Mucosa of rectum (tissue), 2 donors: ENCODE measurements around the gene CFAP99.

ENCODE experiments used
- H3K27ac ChIP-seq, 2 donors: one replicate each; pipeline ENCODE4 v1.7.0; 2013; ENCODE audit warnings: inconsistent platforms in 2 of 2, low read depth in 2 of 2, low read length in 2 of 2
- H3K27me3 ChIP-seq, 2 donors: one replicate each; pipeline ENCODE4 v1.7.0; 2013; ENCODE audit warnings: low read length in 2 of 2; ENCODE audit not compliant: control insufficient read depth in 2 of 2, insufficient read depth in 2 of 2
- H3K36me3 ChIP-seq, 2 donors: one replicate each; pipeline ENCODE4 v1.7.0; 2013; ENCODE audit warnings: low read length in 2 of 2; ENCODE audit not compliant: control insufficient read depth in 2 of 2, insufficient read depth in 2 of 2
- H3K4me1 ChIP-seq, 2 donors: one replicate each; pipeline ENCODE4 v1.7.0; 2013; ENCODE audit warnings: low read length in 2 of 2, mild to moderate bottlenecking in 1 of 2; ENCODE audit not compliant: control insufficient read depth in 2 of 2, insufficient read depth in 2 of 2
- H3K4me3 ChIP-seq, 2 donors: one replicate each; pipeline ENCODE4 v1.7.0; 2013; ENCODE audit warnings: low read length in 2 of 2
- H3K9ac ChIP-seq, 2 donors: one replicate each; pipeline ENCODE4 v1.7.0; 2013; ENCODE audit warnings: low read length in 2 of 2, low read depth in 1 of 2, mild to moderate bottlenecking in 1 of 2
- H3K9me3 ChIP-seq, 2 donors: one replicate each; pipeline ENCODE4 v1.7.0; 2013; ENCODE audit warnings: low read length in 2 of 2; ENCODE audit not compliant: control insufficient read depth in 2 of 2
- donor health status: healthy.
- donor health status: Normal muscosa, but diverticular disease.

CFAP99 gene

GRCh38 chr4:2408976-2409375 is 9.8 kb upstream of the CFAP99 start:
- H3K9me3 ChIP-seq: no peaks in the 10 kb centered on the region
- no peak overlapping the region for H3K27ac ChIP-seq
- peaks cover 25% of the 10 kb centered on the region in 2 donors for H3K4me1 ChIP-seq
- H3K36me3 ChIP-seq: no peaks in the 10 kb centered on the region
- H3K9ac ChIP-seq: no peak overlapping the region
- H3K27me3 ChIP-seq: no peaks in the 10 kb centered on the region
- no peak overlapping the region for H3K4me3 ChIP-seq

DNA sequence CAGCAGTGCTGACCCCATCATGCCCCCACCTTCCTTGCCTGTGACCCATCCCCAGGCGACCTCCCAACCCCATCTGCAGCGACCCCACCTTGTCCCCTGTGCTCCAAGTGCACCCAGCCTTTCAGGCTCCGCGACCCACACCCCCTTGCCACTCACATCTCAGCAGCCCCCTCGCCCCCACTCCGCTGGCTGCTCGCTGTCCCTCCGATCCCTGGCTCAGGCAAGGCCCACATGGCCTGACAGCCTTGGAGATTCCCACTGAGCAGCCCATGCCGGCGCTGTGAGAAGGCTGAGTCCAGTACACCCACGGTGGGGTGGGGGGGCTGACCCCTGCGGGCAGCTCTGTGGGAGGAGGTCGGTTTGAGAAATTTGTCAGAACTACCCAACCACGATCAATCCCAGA is 9.4 kb upstream of the CFAP99 start:
- Histone ChIP-seq H3K36me3 (no peaks in the 10 kb centered on the region), H3K27me3 (no peaks in the 10 kb centered on the region), H3K9me3 (no peaks in the 10 kb centered on the region), H3K4me3 (no peak overlapping the region), H3K27ac (no peak overlapping the region), H3K9ac (no peak overlapping the region), H3K4me1 (peaks cover 25 to 29% of the 10 kb centered on the region in 2 donors)

DNA sequence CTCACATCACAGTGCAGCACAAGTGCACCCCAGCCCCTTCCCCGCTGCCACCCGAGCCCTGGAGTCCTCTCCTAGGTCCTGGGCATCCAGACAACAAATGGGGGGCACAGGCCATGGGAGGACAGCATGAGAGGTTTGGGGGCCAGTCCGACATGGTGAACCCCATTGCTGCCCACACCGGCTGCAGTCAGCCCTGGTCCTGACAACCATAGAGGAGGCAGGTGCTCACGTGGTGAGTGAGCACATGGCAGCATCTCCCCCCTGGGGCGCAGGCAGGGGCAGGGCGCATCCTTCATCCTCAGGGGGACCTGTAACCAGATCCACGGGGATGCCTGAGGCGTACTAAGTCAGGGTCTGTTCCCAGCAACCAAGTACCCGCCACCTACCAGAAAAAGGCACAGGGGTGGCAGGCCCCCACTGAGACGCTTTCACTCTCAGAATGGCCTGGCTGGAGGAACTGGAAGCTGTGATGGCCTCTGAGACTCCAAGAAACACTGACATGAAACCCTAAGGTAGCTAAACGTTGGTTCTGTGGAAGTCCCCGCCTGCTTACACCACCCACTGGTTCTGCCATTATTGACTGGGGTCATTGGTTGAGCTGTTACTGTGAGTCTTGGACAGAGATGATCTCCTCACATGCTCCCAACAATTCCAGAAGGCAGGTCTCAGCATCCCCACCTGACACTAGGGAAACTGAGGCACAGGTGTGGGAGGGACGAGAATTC is 6.8 kb upstream of the CFAP99 start:
- Histone ChIP-seq H3K4me3 (peak overlapping the region; percentile 64 to 71), H3K9me3 (no peaks in the 10 kb centered on the region), H3K27ac (peak overlapping the region; percentile 96 to 97), H3K27me3 (peaks cover 0 to 13% of the 10 kb centered on the region in 2 donors), H3K36me3 (no peaks in the 10 kb centered on the region), H3K4me1 (peaks cover 32 to 40% of the 10 kb centered on the region in 2 donors), H3K9ac (peak overlapping the region; percentile 74 to 77)

DNA sequence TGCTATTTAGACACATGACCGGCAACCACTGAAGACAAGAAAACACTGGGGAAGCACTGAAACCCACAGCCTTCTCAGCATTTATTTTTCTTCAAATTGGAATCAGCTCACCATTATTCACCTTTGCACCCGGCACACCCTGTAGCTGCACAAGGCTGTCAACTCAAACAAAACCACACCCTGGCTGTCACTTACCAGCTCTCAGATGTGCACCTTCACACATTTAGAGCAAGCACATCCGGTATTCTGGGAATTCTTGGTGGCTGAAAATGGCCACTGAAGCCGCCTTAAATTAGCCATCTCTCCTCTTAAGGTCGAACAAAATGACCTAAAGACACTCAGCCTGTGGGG is 6.2 kb upstream of the CFAP99 start:
- peak overlapping the region; percentile 96 to 97 for H3K27ac ChIP-seq
- H3K4me3 ChIP-seq: peak overlapping the region; percentile 64 to 71

DNA sequence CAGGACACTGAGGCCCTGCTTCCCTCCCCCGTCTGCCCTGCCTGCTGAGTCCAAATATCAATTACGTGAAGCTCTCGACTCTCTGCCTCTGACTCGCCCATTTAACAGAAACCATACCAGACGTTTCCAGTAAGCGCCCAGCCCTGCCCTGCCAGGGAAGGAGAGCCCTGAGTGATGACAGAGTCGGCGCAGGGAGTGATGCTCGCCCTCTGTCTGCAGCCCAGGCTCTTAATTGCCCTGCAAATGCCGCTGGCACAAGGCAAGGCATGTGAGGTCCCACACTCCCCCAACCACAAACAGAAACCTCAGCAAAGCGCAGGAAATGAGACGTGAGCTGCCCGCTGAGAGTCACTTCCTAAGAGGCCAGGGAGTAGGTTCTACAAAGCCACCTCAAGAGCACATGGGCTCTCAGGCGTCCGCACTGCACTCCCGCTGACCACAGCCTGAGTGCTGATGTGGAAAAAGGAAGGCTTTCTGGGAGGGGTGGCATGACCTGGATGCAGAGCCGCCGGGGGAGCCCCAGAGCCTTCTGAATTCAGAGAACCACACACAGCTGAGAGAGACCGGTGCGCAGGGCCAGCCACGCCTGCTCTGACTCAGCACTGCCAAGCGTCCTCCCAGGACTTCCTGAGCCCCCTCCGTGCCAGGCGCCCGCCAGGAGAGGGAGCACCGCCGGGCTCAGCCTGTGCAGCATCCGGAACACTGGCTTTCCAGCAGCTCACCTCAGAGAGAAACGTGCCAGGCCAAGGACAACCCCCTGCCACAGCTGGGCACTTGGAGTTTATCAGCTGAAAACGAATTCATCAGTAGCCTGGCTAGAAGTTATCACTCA is 5.7 kb upstream of the CFAP99 start:
- Histone ChIP-seq H3K9me3 (no peaks in the 10 kb centered on the region), H3K4me3 (peak overlapping the region; percentile 56 to 71), H3K27me3 (peaks cover 0 to 13% of the 10 kb centered on the region in 2 donors), H3K4me1 (peaks cover 42 to 47% of the 10 kb centered on the region in 2 donors), H3K9ac (peak overlapping the region; percentile 74 to 77), H3K27ac (peak overlapping the region; percentile 96 to 97), H3K36me3 (no peaks in the 10 kb centered on the region)

More for the DNA sequence above, 6.2 kb upstream of the CFAP99 start:
- peaks cover 0 to 13% of the 10 kb centered on the region in 2 donors for H3K27me3 ChIP-seq
- no peaks in the 10 kb centered on the region for H3K9me3 ChIP-seq
- H3K9ac ChIP-seq: peak overlapping the region; percentile 74 to 77
- no peaks in the 10 kb centered on the region for H3K36me3 ChIP-seq
- peaks cover 37 to 41% of the 10 kb centered on the region in 2 donors for H3K4me1 ChIP-seq

DNA sequence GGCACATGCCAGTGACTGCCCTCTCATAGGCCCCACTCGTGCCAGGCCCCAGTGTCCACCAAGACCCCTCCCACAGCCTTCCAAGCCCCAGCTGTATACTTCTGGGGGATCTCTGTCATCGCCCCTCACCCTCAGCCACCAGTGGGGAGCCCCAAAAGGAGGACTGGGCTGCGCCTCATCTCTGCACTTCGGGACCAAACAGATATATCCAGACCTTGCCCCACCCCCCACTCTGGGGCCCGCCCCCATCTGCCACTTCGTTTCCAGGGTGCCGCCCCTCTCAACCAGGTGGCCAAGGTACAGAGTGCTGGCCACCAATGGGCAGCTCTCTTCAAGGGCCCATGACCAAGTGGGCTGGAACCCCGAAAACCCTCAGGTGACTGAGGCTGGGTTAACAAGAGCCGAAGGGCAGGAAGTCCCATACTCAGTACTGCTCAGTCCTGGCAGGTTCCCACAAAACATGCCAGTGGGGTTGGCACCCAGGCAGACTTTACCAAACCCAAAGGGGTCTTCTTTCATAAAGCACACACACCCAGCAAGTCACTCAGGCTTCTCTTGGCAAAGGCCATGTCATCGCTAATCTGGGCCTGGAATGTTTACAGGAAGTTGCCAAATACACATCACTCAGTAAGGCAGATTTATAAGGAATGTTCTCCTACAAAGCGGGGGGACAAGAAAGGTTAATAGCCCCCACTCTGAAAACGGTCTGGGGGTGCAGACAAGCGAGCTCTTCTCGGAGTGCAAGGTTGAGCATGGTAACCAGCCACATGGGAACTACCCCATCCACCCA is 4.7 kb upstream of the CFAP99 start:
- Histone ChIP-seq H3K4me1 (peaks cover 44 to 49% of the 10 kb centered on the region in 2 donors), H3K9ac (peak overlapping the region; percentile 74 to 77), H3K27ac (peak overlapping the region; percentile 96 to 97), H3K27me3 (peaks cover 0 to 13% of the 10 kb centered on the region in 2 donors), H3K4me3 (peak overlapping the region; percentile 56 to 71), H3K36me3 (no peaks in the 10 kb centered on the region), H3K9me3 (no peaks in the 10 kb centered on the region)

DNA sequence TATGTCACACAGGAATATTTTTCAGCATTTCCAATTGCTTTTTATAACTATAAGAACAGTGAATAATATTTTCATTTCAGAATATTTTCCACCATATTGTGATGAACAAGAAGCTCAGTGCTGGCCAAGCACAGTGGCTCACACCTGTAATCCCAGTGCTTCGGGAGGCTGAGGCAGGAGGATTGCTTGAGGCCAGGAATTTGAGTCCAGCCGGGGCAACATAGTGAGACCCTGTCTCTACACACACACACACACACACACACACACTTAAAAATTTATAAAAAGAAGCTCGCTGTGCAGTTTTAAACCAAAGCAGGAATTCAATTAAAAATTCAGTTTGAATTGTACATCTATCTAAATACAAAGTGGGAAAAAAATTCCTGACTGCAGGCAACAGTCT is 3.5 kb upstream of the CFAP99 start:
- Histone ChIP-seq H3K9me3 (no peaks in the 10 kb centered on the region), H3K36me3 (no peaks in the 10 kb centered on the region), H3K4me1 (peaks cover 50 to 56% of the 10 kb centered on the region in 2 donors), H3K27me3 (peaks cover 5 to 13% of the 10 kb centered on the region in 2 donors), H3K9ac (no peak overlapping the region), H3K27ac (no peak overlapping the region), H3K4me3 (no peak overlapping the region)

DNA sequence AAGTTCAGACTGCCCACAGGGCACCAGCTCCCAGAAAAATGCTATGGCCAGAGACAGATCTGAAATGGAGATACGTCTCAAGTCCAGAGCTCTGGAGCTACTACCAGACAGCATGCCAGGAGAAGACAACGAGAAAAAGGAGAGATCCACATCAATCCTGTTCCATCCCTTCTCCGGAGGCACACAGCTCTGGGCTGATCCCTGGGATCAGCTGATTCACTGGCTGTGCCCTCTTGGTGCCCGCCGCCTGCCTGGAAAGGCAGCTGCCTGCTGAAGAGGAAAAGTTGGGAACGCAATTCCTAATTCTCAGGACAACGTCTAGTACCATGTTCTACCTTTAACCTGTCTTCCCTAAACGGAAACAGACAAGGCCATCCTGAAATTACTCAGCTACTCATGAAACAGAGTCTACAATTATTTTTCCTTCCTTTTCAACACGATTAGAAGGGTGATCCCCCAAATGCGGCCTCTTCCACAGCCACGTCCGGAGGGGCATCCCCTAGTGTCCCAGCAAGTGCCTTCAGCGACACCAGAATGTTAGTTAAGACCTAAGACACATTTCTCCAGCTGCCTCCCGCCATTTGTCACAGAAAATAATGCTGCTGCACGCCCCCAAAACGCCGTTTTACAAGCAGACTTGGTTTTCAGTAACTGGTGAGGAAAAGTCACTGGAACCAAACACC is 2.7 kb upstream of the CFAP99 start:
- H3K9ac ChIP-seq: peak overlapping the region; percentile 70 to 88
- H3K36me3 ChIP-seq: no peaks in the 10 kb centered on the region
- H3K4me1 ChIP-seq: peaks cover 50 to 56% of the 10 kb centered on the region in 2 donors
- peak overlapping the region; percentile 71 to 87 for H3K27ac ChIP-seq
- H3K27me3 ChIP-seq: peaks cover 6 to 19% of the 10 kb centered on the region in 2 donors
- H3K4me3 ChIP-seq: peak overlapping the region; percentile 63 to 79
- no peaks in the 10 kb centered on the region for H3K9me3 ChIP-seq

DNA sequence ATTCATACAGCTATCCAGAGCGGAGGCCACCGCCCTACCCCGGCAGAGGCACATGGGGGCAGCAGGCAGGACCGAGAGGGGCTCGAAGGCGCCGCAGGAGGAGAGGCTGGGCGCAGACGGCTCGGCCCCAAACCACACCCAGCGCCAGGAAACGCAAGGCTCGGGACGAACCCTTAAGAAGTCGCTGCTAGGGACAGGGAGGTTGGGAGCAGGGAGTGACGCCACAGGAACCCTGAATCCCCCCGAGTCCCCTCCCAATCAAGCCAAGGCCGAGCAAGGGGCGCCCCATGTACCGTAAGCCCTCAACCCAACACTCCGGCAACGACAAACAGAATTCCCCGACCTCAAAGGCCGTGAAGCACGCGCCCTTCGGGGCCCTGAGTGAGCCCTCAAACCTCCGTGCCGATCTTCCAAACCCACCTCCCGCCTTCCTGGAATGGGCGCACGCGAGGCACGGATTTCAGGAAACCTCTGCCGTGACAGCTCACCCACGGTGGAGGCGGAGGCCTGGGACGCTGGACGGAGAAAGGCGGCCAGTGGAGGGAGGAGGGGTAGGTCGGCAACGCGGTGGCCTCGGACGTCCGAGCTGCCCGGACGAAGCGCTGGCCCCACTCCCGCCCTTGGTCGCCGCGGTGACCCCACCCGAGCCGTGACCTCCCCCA is 2.1 kb upstream of the CFAP99 start:
- Histone ChIP-seq H3K9me3 (no peaks in the 10 kb centered on the region), H3K36me3 (no peaks in the 10 kb centered on the region), H3K9ac (peak overlapping the region; percentile 70 to 88), H3K4me1 (peaks cover 46 to 51% of the 10 kb centered on the region in 2 donors), H3K27ac (peak overlapping the region; percentile 71 to 87), H3K4me3 (peak overlapping the region; percentile 63 to 79), H3K27me3 (peaks cover 6 to 19% of the 10 kb centered on the region in 2 donors)
